GM12891 (cell line): ENCODE results near the gene WDR45B.

Experiments used
- DNase-seq: peaks from one replicate; pipeline ENCODE4 v3.0.0; 2011; ENCODE audit warnings: low spot score; ENCODE audit not compliant: insufficient read length
- FAIRE-seq: peaks from 2 replicates; lab custom pipeline; 2011; peaks lifted over from hg19 to GRCh38; lab: Jason Lieb, UNC
- PAX5 ChIP-seq: IDR thresholded peaks from 2 replicates; pipeline ENCODE4 v1.6.1; 2011; ENCODE audit warnings: low read length, moderate library complexity, mild to moderate bottlenecking; ENCODE audit not compliant: insufficient read depth, severe bottlenecking
- POLR2A ChIP-seq: IDR thresholded peaks from 2 replicates; pipeline ENCODE4 v1.6.1; 2011; ENCODE audit warnings: low read depth, low read length, control low read depth
- POLR2AphosphoS5 ChIP-seq: IDR thresholded peaks from 2 replicates; pipeline ENCODE4 v1.6.1; 2011; ENCODE audit warnings: low read depth, low read length, control low read depth
- POU2F2 ChIP-seq: IDR thresholded peaks from 2 replicates; pipeline ENCODE4 v1.6.1; 2011; ENCODE audit warnings: low read depth, mild to moderate bottlenecking, control low read depth, low read length, moderate library complexity
- SPI1 ChIP-seq: IDR thresholded peaks from 2 replicates; pipeline ENCODE4 v1.6.1; 2011; ENCODE audit warnings: low read depth, low read length, control low read depth
- TAF1 ChIP-seq: IDR thresholded peaks from 2 replicates; pipeline ENCODE4 v1.6.1; 2011; ENCODE audit warnings: low read depth, low read length, control low read depth

The WDR45B gene

DNA sequence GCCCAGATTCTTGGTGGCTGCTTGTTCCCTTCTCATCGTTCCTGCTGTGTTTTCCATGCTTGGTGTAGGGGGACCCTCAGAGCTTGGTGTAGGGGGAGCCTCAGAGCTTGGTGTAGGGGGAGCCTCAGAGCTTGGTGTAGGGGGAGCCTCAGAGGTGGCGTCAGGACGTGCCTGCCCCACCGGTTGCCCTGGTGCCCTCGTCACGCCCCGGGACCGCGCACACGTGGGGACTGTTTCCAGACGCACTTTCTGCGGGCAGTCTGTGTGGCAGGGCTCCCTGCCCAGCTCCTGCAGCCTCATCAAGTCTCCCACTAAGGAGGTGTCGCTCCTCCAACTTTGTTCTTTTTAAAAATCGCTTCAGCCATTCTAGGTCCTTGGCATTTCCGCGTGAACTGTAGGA lies 51.9 kb downstream of the WDR45B start:
- FAIRE-seq (peak; percentile 35), DNase-seq (no peak)
- no peak for TF ChIP-seq SPI1
- TF ChIP-seq TAF1 = no peak
- TF ChIP-seq POU2F2 = no peak
- TF ChIP-seq POLR2A = no peak
- no peak for TF ChIP-seq POLR2AphosphoS5
- no peak for TF ChIP-seq PAX5

DNA sequence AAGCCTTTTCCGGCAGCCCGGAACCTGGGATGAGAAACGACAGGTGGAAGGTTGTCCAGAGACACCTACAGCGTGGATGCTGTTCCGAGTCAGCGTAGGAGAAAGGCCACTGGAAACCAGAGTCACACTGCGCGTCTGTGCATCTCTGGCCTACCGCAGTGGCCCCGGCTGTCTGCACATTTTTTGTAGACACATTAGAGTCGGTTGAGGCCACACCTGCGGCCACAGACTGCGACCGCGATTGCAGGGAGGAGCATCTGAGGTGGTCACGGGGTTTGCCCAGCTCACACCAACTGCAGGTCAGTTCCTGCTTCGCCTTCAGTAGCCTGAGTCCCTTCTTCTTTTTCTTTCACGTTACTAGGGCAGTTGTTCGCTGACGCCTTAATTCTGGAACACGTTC lies 52.4 kb downstream of the WDR45B start:
- DNase-seq = no peak
- TF ChIP-seq SPI1 = no peak
- TF ChIP-seq TAF1 = no peak
- no peak for TF ChIP-seq POU2F2
- TF ChIP-seq POLR2AphosphoS5 = no peak
- TF ChIP-seq PAX5 = no peak
- TF ChIP-seq POLR2A = no peak
- FAIRE-seq = peak; percentile 60

- DNase-seq (no peak), FAIRE-seq (no peak)
- TF ChIP-seq POLR2A (no peak), TAF1 (no peak), PAX5 (no peak), SPI1 (no peak), POLR2AphosphoS5 (no peak), POU2F2 (no peak)
Observed at GRCh38 chr17:82594571-82594970, 53.7 kb downstream of the WDR45B start.

GRCh38 chr17:82593590-82594087 lies 54.6 kb downstream of the WDR45B start:
- TF ChIP-seq PAX5 = no peak
- no peak for TF ChIP-seq POU2F2
- no peak for TF ChIP-seq TAF1
- TF ChIP-seq POLR2A = no peak
- no peak for TF ChIP-seq POLR2AphosphoS5
- no peak for TF ChIP-seq SPI1
- no peak for DNase-seq
- peak; percentile 55 for FAIRE-seq

- peak; percentile 62 for FAIRE-seq
- no peak for DNase-seq
- no peak for TF ChIP-seq POU2F2
- no peak for TF ChIP-seq POLR2AphosphoS5
- no peak for TF ChIP-seq SPI1
- TF ChIP-seq PAX5 = no peak
- no peak for TF ChIP-seq TAF1
Observed at GRCh38 chr17:82592767-82593589, 55.3 kb downstream of the WDR45B start.

DNA sequence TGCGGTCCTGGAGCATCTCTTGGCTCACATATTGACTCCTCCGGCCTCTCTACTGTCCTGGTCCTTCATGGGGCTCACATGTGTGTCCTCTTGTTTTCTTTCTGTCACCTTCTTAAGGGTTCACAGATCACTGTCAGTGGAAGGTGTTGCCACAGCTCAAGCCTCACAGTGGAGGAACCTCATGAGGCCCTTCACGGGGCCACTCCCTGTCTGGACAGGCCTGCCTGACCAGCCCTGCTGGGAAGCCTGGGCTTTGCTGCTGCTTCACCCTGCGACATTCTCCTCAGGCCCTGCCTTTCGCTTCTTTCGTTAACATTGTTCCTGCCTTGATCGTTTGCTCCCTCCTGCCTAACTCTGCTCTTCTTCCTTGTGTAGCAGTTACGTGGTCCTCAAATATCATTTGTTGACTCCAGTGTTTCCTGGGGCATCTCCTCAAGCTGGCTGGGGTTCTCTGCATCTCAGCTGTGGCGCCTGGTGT lies 55.9 kb downstream of the WDR45B start:
- TF ChIP-seq PAX5 = no peak
- TF ChIP-seq TAF1 = no peak
- DNase-seq (no peak), FAIRE-seq (peak; percentile 5)

DNA sequence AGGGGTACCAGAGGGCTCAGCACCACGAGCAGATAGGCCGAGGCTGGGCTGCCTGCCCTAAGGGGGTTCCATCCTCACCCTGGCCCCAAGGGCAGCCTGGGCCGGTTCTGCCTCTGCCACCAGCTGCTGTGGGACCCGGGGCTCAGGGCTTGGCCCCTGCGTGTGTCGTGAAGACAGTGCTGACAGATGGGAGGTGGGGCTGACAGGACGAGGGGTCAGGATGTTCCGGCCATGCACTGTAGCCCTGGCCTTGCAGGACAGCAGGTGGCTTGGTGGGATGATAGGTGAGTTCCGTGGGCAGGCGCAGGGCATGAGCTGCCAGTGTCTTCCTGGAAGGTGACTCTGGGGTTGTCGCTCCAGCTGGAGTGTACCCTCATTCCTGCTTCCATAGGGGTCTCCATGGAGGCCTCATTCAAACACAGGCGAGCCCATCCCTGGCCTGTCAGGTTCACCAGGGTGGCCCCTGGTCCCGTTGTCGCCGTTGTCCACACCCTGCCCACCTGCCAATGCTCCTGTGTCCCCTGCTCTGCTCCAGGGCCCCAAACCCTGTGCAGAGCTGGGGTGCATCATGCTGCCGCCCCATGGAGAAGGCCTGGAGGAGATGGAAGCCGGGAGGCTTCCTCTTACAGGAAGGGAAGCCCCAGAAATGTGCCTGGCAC lies 57.2 kb downstream of the WDR45B start:
- FAIRE-seq = no peak

DNA sequence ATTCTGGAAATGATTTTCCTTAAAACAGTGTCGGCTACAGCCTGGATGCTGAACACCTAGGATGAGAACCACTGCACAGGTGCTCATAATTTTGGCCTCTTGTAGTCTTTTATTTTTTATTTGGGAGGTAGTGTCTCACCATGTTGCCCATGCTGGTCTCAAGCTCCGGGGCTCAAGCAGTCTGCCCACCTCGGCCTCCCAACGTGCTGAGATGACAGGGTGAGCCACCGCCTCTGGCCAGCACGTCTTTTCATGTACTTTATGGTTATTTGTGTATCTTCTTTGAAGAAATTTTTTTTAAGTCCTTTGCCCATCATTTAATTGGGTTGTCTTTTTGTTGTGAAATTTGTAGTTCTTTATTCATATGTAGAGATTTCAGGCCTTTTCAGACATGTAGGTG lies 58.0 kb downstream of the WDR45B start:
- DNase-seq (no peak), FAIRE-seq (no peak)
- no peak for TF ChIP-seq POLR2A
- no peak for TF ChIP-seq PAX5

More for the DNA sequence above, 57.2 kb downstream of the WDR45B start:
- DNase-seq = no peak
- TF ChIP-seq POLR2A (no peak), POLR2AphosphoS5 (0 out of 2 replicates have a peak, but pooled peaks have one; percentile 45)

- FAIRE-seq = no peak
- no peak for TF ChIP-seq POLR2AphosphoS5
- no peak for TF ChIP-seq POU2F2
- TF ChIP-seq TAF1 = no peak
- TF ChIP-seq PAX5 = no peak
- no peak for TF ChIP-seq POLR2A
- TF ChIP-seq SPI1 = no peak
- DNase-seq = no peak
Observed at GRCh38 chr17:82589851-82590180, 58.4 kb downstream of the WDR45B start.

- DNase-seq (no peak), FAIRE-seq (no peak)
- no peak for TF ChIP-seq PAX5
- TF ChIP-seq POU2F2 = no peak
- TF ChIP-seq POLR2A = no peak
- no peak for TF ChIP-seq POLR2AphosphoS5
- TF ChIP-seq SPI1 = no peak
- no peak for TF ChIP-seq TAF1
Observed at GRCh38 chr17:82588266-82589175, 59.7 kb downstream of the WDR45B start.
